ENCODE measurements around the gene RC3H2. TPM values are rescaled to one million over a fixed set of nuclear protein-coding genes. Genes with fewer than 3 reads are reported as not detected.
"Not testable (repeated sequence)": the region's sequence is repeated elsewhere in the genome, so short reads cannot be mapped to it uniquely, and the experiment has no call there.

RC3H2 gene
- total RNA-seq, 3 donors from 2014 or later: 32.0 to 56.3 (median 33.0) TPM

GRCh38 chr9:122848256-122848943 lies 56.8 kb downstream of the RC3H2 start:
- DNase-seq (no peak), ATAC-seq (no peak)
- H3K9me3 ChIP-seq: no peaks in the 10 kb centered on the region
- intact Hi-C loops (cut with DNase I, micrococcal nuclease): no loop called here
- H3K4me3 ChIP-seq: no peak overlapping the region
- H3K36me3 ChIP-seq (ENCODE audit: low read depth): peaks cover 5% of the 10 kb centered on the region
- no peaks in the 10 kb centered on the region for H3K4me1 ChIP-seq (ENCODE audit: low read depth)
- no peak for TF ChIP-seq CTCF (IDR thresholded peaks at IDR 0.05)

GRCh38 chr9:122846371-122846940 lies 58.7 kb downstream of the RC3H2 start:
- Histone ChIP-seq H3K4me1 (ENCODE audit: low read depth) (no peaks in the 10 kb centered on the region), H3K4me3 (no peak overlapping the region), H3K9me3 (no peaks in the 10 kb centered on the region), H3K36me3 (ENCODE audit: low read depth) (peaks cover 5% of the 10 kb centered on the region)
- no peak for DNase-seq
- ATAC-seq: no peak
- TF ChIP-seq CTCF (IDR thresholded peaks at IDR 0.05): no peak
- intact Hi-C loops (cut with DNase I, micrococcal nuclease): no loop called here

GRCh38 chr9:122845116-122845515 lies 60.0 kb downstream of the RC3H2 start:
- no peak for TF ChIP-seq CTCF (IDR thresholded peaks at IDR 0.05)
- Histone ChIP-seq H3K4me3 (no peak overlapping the region), H3K9me3 (no peaks in the 10 kb centered on the region), H3K4me1 (ENCODE audit: low read depth) (no peaks in the 10 kb centered on the region), H3K36me3 (ENCODE audit: low read depth) (peaks cover 5% of the 10 kb centered on the region)
- ATAC-seq: no peak
- intact Hi-C loops (cut with DNase I, micrococcal nuclease): no loop called here
- no peak for DNase-seq

GRCh38 chr9:122844137-122844536 lies 61.0 kb downstream of the RC3H2 start:
- H3K36me3 ChIP-seq (ENCODE audit: low read depth): no peaks in the 10 kb centered on the region
- intact Hi-C loops (cut with DNase I, micrococcal nuclease): no loop called here
- H3K4me3 ChIP-seq: no peak overlapping the region
- DNase-seq (no peak), ATAC-seq (no peak)
- H3K4me1 ChIP-seq (ENCODE audit: low read depth): no peaks in the 10 kb centered on the region
- H3K9me3 ChIP-seq: no peaks in the 10 kb centered on the region
- no peak for TF ChIP-seq CTCF (IDR thresholded peaks at IDR 0.05)

- H3K4me1 ChIP-seq (ENCODE audit: low read depth): no peaks in the 10 kb centered on the region
- ATAC-seq: no peak
- no peaks in the 10 kb centered on the region for H3K36me3 ChIP-seq (ENCODE audit: low read depth)
- intact Hi-C loops (cut with DNase I, micrococcal nuclease): no loop called here
- TF ChIP-seq CTCF (IDR thresholded peaks at IDR 0.05): no peak
- H3K9me3 ChIP-seq: no peaks in the 10 kb centered on the region
- no peak overlapping the region for H3K4me3 ChIP-seq
- DNase-seq: no peak
Observed at GRCh38 chr9:122841501-122841900, 63.7 kb downstream of the RC3H2 start.

- DNase-seq; H3K4me3 ChIP-seq; intact Hi-C loops (cut with DNase I, micrococcal nuclease); ATAC-seq; H3K4me1 ChIP-seq (ENCODE audit: low read depth); H3K36me3 ChIP-seq (ENCODE audit: low read depth); H3K9me3 ChIP-seq: not testable (repeated sequence)
Observed at GRCh38 chr9:122838441-122838840, 66.7 kb downstream of the RC3H2 start.
